ENCODE data around the gene TEKTIP1. TPM values are rescaled to one million over a fixed set of nuclear protein-coding genes. Genes with fewer than 3 reads are reported as not detected.

TEKTIP1 gene
- total RNA-seq, 4 donors from 2014 or later, result 0.78 TPM; not detected in 3

DNA sequence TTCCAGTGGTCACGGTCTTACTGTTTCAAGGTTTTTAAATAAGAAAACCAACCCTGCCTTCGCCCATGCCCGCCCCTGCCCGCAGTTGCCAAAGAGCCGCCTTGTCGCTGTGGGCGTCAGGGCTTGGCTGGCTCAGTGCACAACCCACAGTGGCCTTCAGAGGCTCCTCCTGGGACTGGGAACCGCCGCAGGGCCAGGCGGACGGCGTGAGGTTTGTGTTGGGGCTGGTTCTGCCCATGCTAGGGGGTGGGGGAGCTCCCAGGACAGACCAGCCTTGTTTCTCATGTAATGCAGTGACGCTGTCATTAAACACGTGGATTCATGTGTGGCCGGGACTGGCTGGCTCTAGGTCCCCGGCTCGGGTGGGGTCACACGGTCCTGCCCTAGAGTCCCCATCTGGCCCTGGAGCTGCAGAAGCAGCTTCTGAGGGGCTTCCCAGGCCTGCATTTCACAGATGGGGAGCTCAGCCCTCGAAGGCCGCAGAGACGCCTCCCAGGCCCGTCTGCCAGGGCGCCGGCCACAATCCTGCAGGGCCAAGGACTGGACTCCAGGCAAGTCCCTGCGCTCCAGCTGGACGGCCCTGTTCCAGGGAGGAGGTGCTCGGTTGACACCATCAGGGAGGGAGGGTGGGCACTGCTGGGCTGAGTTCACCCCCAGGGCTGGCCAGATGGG is 2.4 kb upstream of the TEKTIP1 start:
- peak; percentile 43 to 92 for DNase-seq (ENCODE audit: low spot score in 2 of 2)
- WGBS, 2 donors, result 35 to 39% methylated on average over 13 to 18 of the region's 27 CpGs
- TF ChIP-seq POLR2A (IDR thresholded peaks at IDR 0.05), result no peak
- TF ChIP-seq, protein P1, sequence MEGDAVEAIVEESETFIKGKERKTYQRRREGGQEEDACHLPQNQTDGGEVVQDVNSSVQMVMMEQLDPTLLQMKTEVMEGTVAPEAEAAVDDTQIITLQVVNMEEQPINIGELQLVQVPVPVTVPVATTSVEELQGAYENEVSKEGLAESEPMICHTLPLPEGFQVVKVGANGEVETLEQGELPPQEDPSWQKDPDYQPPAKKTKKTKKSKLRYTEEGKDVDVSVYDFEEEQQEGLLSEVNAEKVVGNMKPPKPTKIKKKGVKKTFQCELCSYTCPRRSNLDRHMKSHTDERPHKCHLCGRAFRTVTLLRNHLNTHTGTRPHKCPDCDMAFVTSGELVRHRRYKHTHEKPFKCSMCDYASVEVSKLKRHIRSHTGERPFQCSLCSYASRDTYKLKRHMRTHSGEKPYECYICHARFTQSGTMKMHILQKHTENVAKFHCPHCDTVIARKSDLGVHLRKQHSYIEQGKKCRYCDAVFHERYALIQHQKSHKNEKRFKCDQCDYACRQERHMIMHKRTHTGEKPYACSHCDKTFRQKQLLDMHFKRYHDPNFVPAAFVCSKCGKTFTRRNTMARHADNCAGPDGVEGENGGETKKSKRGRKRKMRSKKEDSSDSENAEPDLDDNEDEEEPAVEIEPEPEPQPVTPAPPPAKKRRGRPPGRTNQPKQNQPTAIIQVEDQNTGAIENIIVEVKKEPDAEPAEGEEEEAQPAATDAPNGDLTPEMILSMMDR (IDR thresholded peaks at IDR 0.05), result no peak
- H3K4me3 ChIP-seq (ENCODE audit: low read depth, poor library complexity, severe bottlenecking), result no peak overlapping the region
- intact Hi-C loops (cut with DNase I; ENCODE audit: low total_unique reads), result no loop called here

DNA sequence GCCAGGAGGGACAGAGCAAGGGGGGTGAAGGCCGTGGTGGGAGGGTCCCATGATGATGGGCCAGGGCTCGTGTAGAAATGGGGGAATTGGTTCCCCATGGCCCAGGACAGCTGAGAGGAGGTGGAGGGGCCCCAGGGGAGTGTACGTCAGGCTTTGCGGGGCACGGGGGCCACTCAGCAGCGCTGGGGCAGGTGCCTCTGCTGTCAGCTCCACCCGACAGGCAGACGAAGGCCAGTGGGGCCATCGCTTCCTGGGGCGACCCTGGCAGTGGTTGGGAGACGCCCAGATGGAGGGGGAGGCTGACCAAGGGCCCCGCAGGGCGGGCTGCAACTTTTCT is 1.9 kb upstream of the TEKTIP1 start:
- H3K4me3 ChIP-seq (ENCODE audit: low read depth, poor library complexity, severe bottlenecking), result no peak overlapping the region
- intact Hi-C loops (cut with DNase I; ENCODE audit: low total_unique reads), result no loop called here
- DNase-seq (ENCODE audit: low spot score in 2 of 2), result no peak
- 67 to 73% methylated on average over 13 of the region's 13 CpGs for WGBS, 2 donors
- TF ChIP-seq, protein P1 (IDR thresholded peaks at IDR 0.05), result no peak
- TF ChIP-seq POLR2A (IDR thresholded peaks at IDR 0.05), result no peak

DNA sequence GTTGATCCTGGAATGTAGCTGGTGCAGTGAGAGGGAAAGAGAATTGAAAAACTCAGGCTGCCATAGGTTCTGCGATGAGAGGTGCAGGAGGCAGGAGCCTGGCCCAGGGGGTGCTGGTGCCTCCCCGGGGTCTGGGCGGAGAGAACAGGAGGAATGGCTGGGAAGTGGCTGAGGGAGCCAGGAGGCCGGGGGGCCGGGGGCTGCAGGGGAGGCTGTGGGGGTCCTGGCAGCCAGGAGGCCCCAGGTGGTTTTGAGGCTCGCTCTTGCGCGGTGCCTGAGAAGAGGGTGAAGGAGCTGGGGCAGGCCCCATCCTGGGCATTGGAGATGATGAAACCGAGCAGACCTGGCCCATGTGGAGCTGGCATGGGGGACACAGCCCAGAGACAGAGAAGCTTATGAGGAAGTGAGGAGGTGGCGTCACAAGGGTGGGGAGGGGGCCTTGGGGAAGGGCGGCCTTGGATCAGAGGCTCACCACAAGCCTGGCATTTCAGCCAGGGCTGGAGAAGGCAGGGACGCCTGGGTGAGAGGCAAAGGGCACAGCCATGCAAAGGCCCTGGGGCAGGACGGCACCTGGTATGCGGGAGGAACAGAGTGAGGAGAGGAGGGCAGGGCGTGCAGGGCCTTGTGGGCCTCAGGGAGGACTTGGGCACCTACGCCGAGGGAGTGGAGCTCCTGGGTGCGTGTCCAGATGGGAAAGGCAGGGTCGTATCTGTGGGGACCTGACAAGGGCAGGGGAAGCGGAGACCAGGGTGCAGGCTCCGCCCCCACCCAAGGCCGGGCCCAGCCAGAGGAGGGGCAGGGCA is 1.3 kb upstream of the TEKTIP1 start:
- H3K4me3 ChIP-seq (ENCODE audit: low read depth, poor library complexity, severe bottlenecking), result no peak overlapping the region
- DNase-seq (ENCODE audit: low spot score in 2 of 2), result no peak
- TF ChIP-seq, protein P1 (IDR thresholded peaks at IDR 0.05), result no peak
- no peak for TF ChIP-seq POLR2A (IDR thresholded peaks at IDR 0.05)
- intact Hi-C loops (cut with DNase I; ENCODE audit: low total_unique reads), result no loop called here
- WGBS, 2 donors, result 75 to 76% methylated on average over 22 of the region's 22 CpGs

DNA sequence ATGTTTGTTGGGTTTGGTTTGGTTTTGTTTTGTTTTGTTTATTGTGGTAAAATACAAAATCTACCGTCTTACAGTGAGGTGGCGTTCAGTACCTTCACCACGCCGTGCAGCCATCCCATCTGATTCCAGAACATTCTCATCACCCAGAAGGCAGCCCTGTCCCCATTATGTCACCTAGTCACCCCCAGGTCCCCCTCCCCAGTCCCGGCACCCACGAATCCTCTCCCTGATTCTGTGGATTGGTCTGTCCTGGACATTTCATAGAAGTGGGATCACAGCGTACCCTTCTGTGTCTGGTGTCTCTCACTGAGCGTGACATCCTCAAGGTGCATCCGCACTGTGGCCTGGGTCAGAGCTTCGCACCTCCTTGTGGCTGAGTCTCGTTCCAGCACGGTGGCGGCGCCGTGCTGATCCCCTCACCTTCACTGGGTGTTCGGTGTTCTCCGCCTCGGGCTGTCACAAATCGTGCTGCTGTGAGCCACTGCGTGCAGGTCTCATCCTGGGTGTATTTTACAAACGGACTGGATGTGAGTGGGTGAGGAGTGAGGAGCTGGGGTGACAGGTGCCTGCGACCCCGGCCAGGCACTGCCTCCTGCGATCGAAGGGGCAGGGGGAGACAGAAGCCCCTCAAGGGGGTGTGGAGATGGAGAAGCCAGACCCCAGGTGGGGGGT is 580 bp upstream of the TEKTIP1 start:
- no peak for DNase-seq (ENCODE audit: low spot score in 2 of 2)
- no peak overlapping the region for H3K4me3 ChIP-seq (ENCODE audit: low read depth, poor library complexity, severe bottlenecking)
- intact Hi-C loops (cut with DNase I; ENCODE audit: low total_unique reads), result no loop called here
- WGBS, 2 donors, result 79 to 82% methylated on average over 24 to 25 of the region's 25 CpGs
- no peak for TF ChIP-seq POLR2A (IDR thresholded peaks at IDR 0.05)
- TF ChIP-seq, protein P1 (IDR thresholded peaks at IDR 0.05), result no peak

DNA sequence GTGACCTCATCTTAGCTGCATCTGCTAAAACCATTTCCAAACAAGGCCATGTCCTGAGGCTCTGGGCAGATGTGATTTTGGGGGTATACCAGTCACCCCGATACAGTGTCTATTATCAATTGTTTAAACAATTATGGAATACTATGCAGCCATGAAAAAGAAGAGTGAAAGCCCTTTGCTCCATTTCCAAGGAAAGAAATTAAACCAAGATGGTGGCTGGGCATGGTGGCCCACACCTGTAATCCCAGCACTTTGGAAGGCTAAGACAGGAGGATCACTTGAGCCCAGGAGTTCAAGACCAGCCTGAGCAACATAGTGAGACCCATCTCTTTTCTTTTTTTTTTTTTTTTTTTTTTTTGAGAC is 763 bp downstream of the TEKTIP1 start:
- DNase-seq (ENCODE audit: low spot score in 2 of 2), result no peak
- 100% methylated on average over 1 of the region's 1 CpG for WGBS, 2 donors
- intact Hi-C loops (cut with DNase I; ENCODE audit: low total_unique reads), result no loop called here
- no peak overlapping the region for H3K4me3 ChIP-seq (ENCODE audit: low read depth, poor library complexity, severe bottlenecking)
- TF ChIP-seq, protein P1 (IDR thresholded peaks at IDR 0.05), result no peak
- TF ChIP-seq POLR2A (IDR thresholded peaks at IDR 0.05), result no peak
